HG02852 (cell line): Measurements from ENCODE around the gene SRGAP2.
"Not testable (repeated sequence)": the region's sequence is repeated elsewhere in the genome, so short reads cannot be mapped to it uniquely, and the experiment has no call there.

ENCODE experiments used
- ATAC-seq: cut with Tn5 transposase; IDR thresholded peaks from one replicate; pipeline ENCODE4 v1.9.1; 2021; ENCODE audit warnings: mild to moderate bottlenecking, moderate library complexity; ENCODE audit not compliant: unreplicated experiment

Gene SRGAP2

GRCh38 chr1:206203364-206204158 is at the start of gene SRGAP2:
Gene SRGAP2 (plus strand): TSS chr1:206203541. CDS start chr1:206205971, 2,430 bp downstream.
- peak; percentile 6 for ATAC-seq

- not testable (repeated sequence) for ATAC-seq
Observed at GRCh38 chr1:206167350-206168029, 35.9 kb upstream of the SRGAP2 start.

GRCh38 chr1:206169794-206170193 is 33.5 kb upstream of the SRGAP2 start:
- ATAC-seq = not testable (repeated sequence)

- not testable (repeated sequence) for ATAC-seq
Observed at GRCh38 chr1:206173110-206173719, 30.1 kb upstream of the SRGAP2 start.

GRCh38 chr1:206174182-206174868 is 29.0 kb upstream of the SRGAP2 start:
- not testable (repeated sequence) for ATAC-seq

GRCh38 chr1:206175459-206176113 is 27.8 kb upstream of the SRGAP2 start:
- not testable (repeated sequence) for ATAC-seq

- ATAC-seq = not testable (repeated sequence)
Observed at GRCh38 chr1:206176114-206176502, 27.2 kb upstream of the SRGAP2 start.

- not testable (repeated sequence) for ATAC-seq
Observed at GRCh38 chr1:206178061-206178989, 25.0 kb upstream of the SRGAP2 start.

GRCh38 chr1:206179666-206180065 is 23.7 kb upstream of the SRGAP2 start:
- ATAC-seq = not testable (repeated sequence)

GRCh38 chr1:206182368-206183317 is 20.7 kb upstream of the SRGAP2 start:
- ATAC-seq = not testable (repeated sequence)

GRCh38 chr1:206183788-206184187 is 19.6 kb upstream of the SRGAP2 start:
- ATAC-seq = not testable (repeated sequence)

- not testable (repeated sequence) for ATAC-seq
Observed at GRCh38 chr1:206185778-206186177, 17.6 kb upstream of the SRGAP2 start.

- ATAC-seq = not testable (repeated sequence)
Observed at GRCh38 chr1:206186826-206187225, 16.5 kb upstream of the SRGAP2 start.

- ATAC-seq = not testable (repeated sequence)
Observed at GRCh38 chr1:206195182-206195581, 8.2 kb upstream of the SRGAP2 start.

- ATAC-seq = not testable (repeated sequence)
Observed at GRCh38 chr1:206196748-206197424, 6.5 kb upstream of the SRGAP2 start.

- peak; percentile 85 for ATAC-seq
Observed at GRCh38 chr1:206202789-206203363, 465 bp upstream of the SRGAP2 start, which contains the start of gene FAM72A. Gene FAM72A (minus strand): TSS chr1:206202839. CDS start chr1:206202025, 814 bp downstream.

- not testable (repeated sequence) for ATAC-seq
Observed at GRCh38 chr1:206204159-206204511, 794 bp downstream of the SRGAP2 start.
